HepG2 (cell line): ENCODE results near the gene PPM1M. TPM values are rescaled to one million over a fixed set of nuclear protein-coding genes. Genes with fewer than 3 reads are reported as not detected.

ENCODE experiments used
- ATF4 ChIP-seq, 2 experiments: fragments of 450-650 bp in 1 of 2; sonication (generic) in 1 of 2; formaldehyde crosslinking; IDR thresholded peaks; 2 replicates each; pipeline versions ENCODE4 v1.5.0 to v1.8.0; 2020 to 2022; ENCODE audit warnings: mild to moderate bottlenecking in 1 of 2, missing genetic modification reagents in 1 of 2
- CEBPB ChIP-seq: IDR thresholded peaks from 2 replicates; pipeline ENCODE4 v1.6.1; 2011; ENCODE audit warnings: low read depth, low read length, improper control_type of control experiment, borderline replicate concordance
- DZIP1 ChIP-seq: sonication (generic); formaldehyde crosslinking; IDR thresholded peaks from 2 replicates; pipeline ENCODE4 v1.5.0; 2020; ENCODE audit warnings: mild to moderate bottlenecking, missing genetic modification reagents
- ELF1 ChIP-seq: sonication (generic); formaldehyde crosslinking; IDR thresholded peaks from 2 replicates; pipeline ENCODE4 v1.4.0; 2020; ENCODE audit warnings: missing genetic modification reagents
- IRF2 ChIP-seq: IDR thresholded peaks from 2 replicates; pipeline ENCODE4 v1.6.1; 2018; ENCODE audit warnings: missing genetic modification reagents, missing compliant biosample characterization
- MTERF4 ChIP-seq: sonication (generic); formaldehyde crosslinking; IDR thresholded peaks from 2 replicates; pipeline ENCODE4 v1.8.0; 2023; ENCODE audit warnings: mild to moderate bottlenecking, missing genetic modification reagents
- NFKBIZ ChIP-seq: IDR thresholded peaks from 2 replicates; pipeline ENCODE4 v1.6.1; 2018; ENCODE audit warnings: missing genetic modification reagents, missing compliant biosample characterization
- NR2F2 ChIP-seq: IDR thresholded peaks from 2 replicates; pipeline ENCODE4 v1.6.1; 2012; ENCODE audit warnings: low read depth, inconsistent platforms, borderline replicate concordance
- PHF8 ChIP-seq: sonication (generic); formaldehyde crosslinking; IDR thresholded peaks from 2 replicates; pipeline ENCODE4 v1.5.0; 2020; ENCODE audit warnings: missing genetic modification reagents
- SP5 ChIP-seq: IDR thresholded peaks from 2 replicates; pipeline ENCODE4 v1.6.1; 2016; ENCODE audit warnings: low read depth, borderline replicate concordance
- YEATS4 ChIP-seq: sonication (generic); formaldehyde crosslinking; IDR thresholded peaks from 2 replicates; pipeline ENCODE4 v1.4.0; 2020; ENCODE audit warnings: missing genetic modification reagents, borderline replicate concordance
- ZBTB49 ChIP-seq: sonication (generic); formaldehyde crosslinking; IDR thresholded peaks from 2 replicates; pipeline ENCODE4 v1.4.0; 2020; ENCODE audit warnings: missing genetic modification reagents, borderline replicate concordance
- ZFP41 ChIP-seq: sonication (generic); formaldehyde crosslinking; IDR thresholded peaks from 2 replicates; pipeline ENCODE4 v1.4.0; 2020; ENCODE audit warnings: mild to moderate bottlenecking, missing genetic modification reagents, borderline replicate concordance
- ZHX1 ChIP-seq: sonication (generic); formaldehyde crosslinking; IDR thresholded peaks from 2 replicates; pipeline ENCODE4 v1.8.1; 2022; ENCODE audit warnings: low read depth, mild to moderate bottlenecking, missing genetic modification reagents
- ZNF143 ChIP-seq: sonication (generic); formaldehyde crosslinking; IDR thresholded peaks from 2 replicates; pipeline ENCODE4 v1.4.0; 2020; ENCODE audit warnings: missing genetic modification reagents
- ZNF510 ChIP-seq: sonication (generic); formaldehyde crosslinking; IDR thresholded peaks from 2 replicates; pipeline ENCODE4 v1.4.0; 2020; ENCODE audit warnings: low read depth, mild to moderate bottlenecking, missing genetic modification reagents
- ZNF737 ChIP-seq: sonication (generic); formaldehyde crosslinking; IDR thresholded peaks from 2 replicates; pipeline ENCODE4 v1.5.0; 2020; ENCODE audit warnings: missing genetic modification reagents, mild to moderate bottlenecking, borderline replicate concordance
- ZNF761 ChIP-seq: sonication (generic); formaldehyde crosslinking; conservative IDR thresholded peaks from 2 replicates; pipeline ENCODE4 v1.4.0; 2020; ENCODE audit warnings: mild to moderate bottlenecking, missing genetic modification reagents
- ZSCAN5A ChIP-seq: sonication (generic); formaldehyde crosslinking; IDR thresholded peaks from 2 replicates; pipeline ENCODE4 v1.8.0; 2022; ENCODE audit warnings: mild to moderate bottlenecking, missing genetic modification reagents, borderline replicate concordance
- polyA plus RNA-seq, 8 experiments: library from polyadenylated mRNA; depleted of rRNA in 3 of 8; stranded (reverse) in 7 of 8; unstranded in 1 of 8; fragments of >200 nt; fragmentation: Illumina TruSeq in 4 of 8; extraction: Trizol in 4 of 8; gene quantifications; 2 replicates each; pipeline versions ENCODE4 v1.2.1 to v1.2.3, GENCODE V29; 2011 to 2016; ENCODE audit warnings: low read depth in 4 of 8, missing spikeins in 1 of 8, mixed read lengths in 1 of 8; ENCODE audit not compliant: insufficient read depth in 1 of 8
- total RNA-seq, 5 experiments: library from RNA; depleted of rRNA; stranded (reverse); fragments of >200 nt; fragmentation: Illumina TruSeq; extraction: Trizol; gene quantifications; 2 replicates each; pipeline ENCODE4 v1.2.3, GENCODE V29; 2016; ENCODE audit warnings: low read depth in 1 of 5

Gene PPM1M
- total and polyA plus RNA-seq, 2 of the 13 experiments (the other 11 are each of a cell fraction or from before 2014, with no cell fraction given): 2.5 to 5.9 TPM

- no peak for TF ChIP-seq ZSCAN5A (CRISPR knock-in tag)
- 0 out of 2 replicates have a peak, but pooled peaks have one; percentile 14 for TF ChIP-seq NFKBIZ (CRISPR knock-in tag)
- TF ChIP-seq ZFP41: no peak
- TF ChIP-seq SP5: no peak
- no peak for TF ChIP-seq DZIP1
- TF ChIP-seq IRF2: 0 out of 2 replicates have a peak, but pooled peaks have one; percentile 21
- TF ChIP-seq PHF8 (CRISPR knock-in tag): peak; percentile 29; the same call in 1 of the 2 replicates
- TF ChIP-seq CEBPB: peak; percentile 76
- TF ChIP-seq MTERF4 (CRISPR knock-in tag): no peak
- 0 out of 4 replicates have a peak, but pooled peaks of 1 of the 2 experiments have one; percentile 17 for TF ChIP-seq ATF4 (CRISPR knock-in tag; IDR thresholded peaks at IDR 0.05)
- TF ChIP-seq ZHX1: no peak
- TF ChIP-seq ZNF761: no peak
- no peak for TF ChIP-seq ZBTB49 (CRISPR knock-in tag)
- TF ChIP-seq ZNF143 (CRISPR knock-in tag): no peak
- TF ChIP-seq ELF1 (CRISPR knock-in tag): peak; percentile 24; the same call in 1 of the 2 replicates
- TF ChIP-seq NR2F2: no peak
- no peak for TF ChIP-seq ZNF510 (CRISPR knock-in tag)
- TF ChIP-seq ZNF737 (CRISPR knock-in tag): no peak
- TF ChIP-seq YEATS4: no peak
Observed at GRCh38 chr3:52286777-52287110, 41.2 kb downstream of the PPM1M start (continued).
